Activated naive CD4-positive, alpha-beta T cell (primary cell): Measurements from ENCODE around the gene CEACAM16.

Experiments
- DNase-seq, 4 experiments: peaks; one replicate each; lab custom pipeline; 2025; lab: John Stamatoyannopoulos, UW

CEACAM16 gene

GRCh38 chr19:44725251-44725650 is 26.3 kb downstream of the CEACAM16 start:
- DNase-seq, result no peak

- DNase-seq, result no peak
These were observed 26.7 kb downstream of the CEACAM16 start for GRCh38 chr19:44725684-44726083.

DNA sequence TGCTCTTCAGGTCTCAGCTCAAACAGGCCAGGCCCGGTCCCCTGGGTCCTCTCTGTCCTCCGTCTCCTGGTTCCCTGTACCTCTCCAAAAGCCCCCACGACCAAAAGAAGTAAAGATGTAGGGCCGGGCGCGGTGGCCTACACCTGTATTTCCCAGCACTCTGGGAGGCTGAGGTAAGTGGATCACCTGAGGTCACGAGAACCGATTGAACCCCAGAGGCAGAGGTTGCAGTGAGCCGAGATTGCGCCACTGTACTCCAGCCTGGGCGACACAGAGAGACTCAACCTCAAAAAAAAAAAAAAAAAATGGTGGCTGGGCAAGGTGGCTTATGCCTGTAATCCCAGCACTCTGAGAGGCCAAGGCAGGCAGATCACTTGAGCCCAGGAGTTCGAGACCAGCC is 27.5 kb downstream of the CEACAM16 start:
- no peak for DNase-seq

- no peak for DNase-seq
These were observed 29.2 kb downstream of the CEACAM16 start for GRCh38 chr19:44728178-44728577.

DNA sequence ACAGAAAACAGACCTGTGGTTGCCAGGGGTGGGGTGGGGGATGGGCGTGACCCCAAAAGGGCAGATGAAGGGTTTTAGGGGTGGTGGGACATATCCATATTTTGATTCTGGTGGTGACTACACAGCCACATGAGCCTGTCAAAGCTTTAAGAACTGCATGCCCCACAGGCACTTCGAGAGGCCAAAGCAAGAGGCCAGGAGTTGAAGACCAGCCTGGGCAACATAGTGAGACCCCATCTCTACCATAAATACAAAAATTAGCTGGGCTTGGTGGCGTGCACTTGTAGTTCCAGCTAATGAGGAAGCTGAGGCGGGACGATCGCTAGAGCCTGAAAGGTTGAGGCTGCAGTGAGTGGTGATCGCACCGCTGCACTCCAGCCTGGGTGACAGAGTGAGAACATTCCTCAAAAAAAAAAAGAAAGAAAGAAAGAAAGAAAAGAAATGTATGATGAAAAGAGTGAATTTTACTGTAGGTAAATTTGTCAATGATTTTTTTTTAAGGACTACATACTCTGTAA is 30.6 kb downstream of the CEACAM16 start:
- no peak for DNase-seq

GRCh38 chr19:44731081-44731480 is 32.1 kb downstream of the CEACAM16 start:
- no peak for DNase-seq

DNA sequence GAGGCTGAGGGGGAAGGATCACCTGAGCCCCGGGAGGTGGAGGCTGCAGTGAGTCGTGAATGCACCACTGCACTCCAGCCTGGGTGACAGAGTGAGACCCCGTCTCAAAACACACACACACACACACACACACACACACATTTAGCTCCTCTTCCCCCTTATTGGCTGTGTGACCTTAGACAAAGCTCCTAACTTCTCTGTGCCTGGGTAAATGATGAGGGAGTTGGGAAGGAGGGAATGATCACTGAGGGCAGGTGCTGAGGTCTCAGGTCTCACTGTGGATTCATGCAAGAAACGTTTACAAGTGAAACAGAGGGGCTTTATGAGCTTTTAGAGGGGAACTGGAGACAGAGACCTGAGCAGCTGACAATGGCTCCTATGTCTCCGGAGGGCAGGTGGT is 32.7 kb downstream of the CEACAM16 start:
- no peak for DNase-seq

GRCh38 chr19:44732235-44733014 is 33.5 kb downstream of the CEACAM16 start:
- no peak for DNase-seq

- no peak for DNase-seq
These were observed 35.4 kb downstream of the CEACAM16 start for GRCh38 chr19:44734357-44734756.

DNA sequence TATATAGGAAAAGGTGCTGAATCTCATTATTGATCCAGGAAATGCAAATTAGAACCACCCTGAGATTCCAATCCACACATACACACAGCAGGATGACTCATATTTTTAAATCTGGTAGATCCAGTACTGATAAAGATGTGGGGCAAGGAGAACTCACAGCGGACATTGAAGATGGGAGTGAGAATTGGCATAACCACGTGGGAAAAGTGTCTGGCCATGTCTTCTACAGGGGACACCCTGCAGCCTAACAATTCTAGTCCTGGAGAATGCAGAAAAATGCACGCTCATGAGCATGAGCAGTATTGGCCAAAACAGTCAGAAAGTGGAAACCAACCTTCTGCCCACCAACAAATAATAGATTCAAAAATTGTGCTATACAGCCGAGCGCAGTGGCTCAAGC is 36.1 kb downstream of the CEACAM16 start:
- DNase-seq, result no peak

DNA sequence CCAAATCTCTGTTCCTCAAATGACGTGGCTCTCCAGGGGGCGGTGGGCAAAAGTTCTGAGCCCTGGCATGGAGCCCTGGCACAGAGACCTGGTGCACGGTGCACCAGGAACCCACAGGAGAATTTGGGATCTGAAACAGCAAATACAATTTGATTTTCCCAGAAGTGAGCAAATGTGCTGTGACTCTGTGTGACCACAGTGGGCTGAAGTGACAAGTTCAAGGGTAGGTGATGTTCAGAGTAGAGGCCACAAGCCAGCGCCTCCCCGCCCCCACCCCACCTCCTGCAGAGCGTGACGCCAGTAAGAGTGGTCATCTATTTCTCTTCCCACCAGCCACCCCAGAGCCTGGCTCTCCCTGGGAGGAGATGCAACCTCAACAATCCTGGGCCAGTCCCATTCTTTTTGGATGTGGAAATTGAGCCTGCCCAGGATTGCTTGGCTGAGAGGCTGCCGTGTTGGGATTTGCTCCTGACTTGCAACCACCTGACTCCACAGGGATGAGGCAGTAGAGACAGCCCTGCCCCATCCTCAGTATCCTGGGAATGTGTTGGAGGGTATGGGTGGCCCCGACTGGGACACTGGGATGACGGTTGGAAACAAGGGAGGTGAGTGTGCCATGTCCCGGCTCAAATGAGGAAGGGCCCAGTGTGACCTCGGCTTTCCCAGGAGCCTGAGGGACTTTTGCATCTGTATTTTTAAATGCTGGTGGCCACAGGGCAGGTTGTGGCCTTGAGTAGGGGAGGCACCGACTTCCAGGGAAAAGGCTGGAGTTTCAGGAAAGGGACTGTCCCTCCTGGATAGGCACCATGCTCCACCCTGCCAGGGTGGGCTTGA is 38.5 kb downstream of the CEACAM16 start:
- DNase-seq, result no peak

DNA sequence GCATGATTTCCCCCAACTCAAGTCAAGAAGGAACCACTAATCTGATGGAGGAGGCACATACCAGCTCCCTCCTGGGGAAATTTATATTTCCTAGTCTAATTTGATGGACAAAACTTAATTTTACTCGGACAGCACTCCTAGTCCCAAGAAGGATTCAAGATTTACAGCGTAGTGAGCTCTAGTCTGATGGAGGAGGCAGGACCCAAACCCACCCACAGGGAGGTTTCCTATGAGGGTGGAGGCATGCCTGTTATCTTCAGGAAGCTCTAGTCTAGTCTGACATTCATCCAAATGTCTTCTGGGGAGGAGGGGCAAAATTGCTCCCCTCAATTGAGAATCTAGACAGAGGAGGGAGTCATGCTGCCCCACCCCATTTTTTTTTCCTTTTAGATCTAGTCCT is 39.2 kb downstream of the CEACAM16 start:
- DNase-seq, result no peak

GRCh38 chr19:44738603-44739558 is 39.9 kb downstream of the CEACAM16 start:
- no peak for DNase-seq

- no peak for DNase-seq
These were observed 41.4 kb downstream of the CEACAM16 start for GRCh38 chr19:44740351-44740824.

GRCh38 chr19:44741258-44741731 is 42.3 kb downstream of the CEACAM16 start:
- DNase-seq, result no peak

DNA sequence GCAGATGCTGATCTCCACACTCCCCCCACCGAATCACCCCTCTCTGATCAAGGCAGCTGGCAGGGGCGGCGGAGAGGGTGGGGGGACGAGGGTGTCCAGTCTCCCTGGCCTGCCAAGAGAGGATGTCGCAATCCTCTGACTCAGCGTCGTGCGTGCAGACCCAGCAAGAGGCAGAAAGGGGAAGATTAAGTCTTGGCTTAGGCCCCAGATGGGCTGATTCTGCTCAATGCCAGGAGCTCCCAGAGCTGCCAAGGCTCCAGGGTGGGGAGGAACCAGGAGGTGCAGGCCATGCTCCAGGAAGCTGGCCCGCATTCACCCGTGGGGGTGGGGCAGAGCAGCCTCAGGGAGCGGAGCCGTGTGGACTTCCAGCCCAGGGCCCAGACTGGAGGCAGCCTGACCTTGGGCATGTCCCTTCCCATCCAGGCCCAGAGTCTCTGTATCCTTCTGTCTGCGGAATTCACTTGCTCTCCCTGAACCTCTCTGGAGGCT is 42.9 kb downstream of the CEACAM16 start:
- no peak for DNase-seq

GRCh38 chr19:44742330-44743061 is 43.5 kb downstream of the CEACAM16 start:
- no peak for DNase-seq

DNA sequence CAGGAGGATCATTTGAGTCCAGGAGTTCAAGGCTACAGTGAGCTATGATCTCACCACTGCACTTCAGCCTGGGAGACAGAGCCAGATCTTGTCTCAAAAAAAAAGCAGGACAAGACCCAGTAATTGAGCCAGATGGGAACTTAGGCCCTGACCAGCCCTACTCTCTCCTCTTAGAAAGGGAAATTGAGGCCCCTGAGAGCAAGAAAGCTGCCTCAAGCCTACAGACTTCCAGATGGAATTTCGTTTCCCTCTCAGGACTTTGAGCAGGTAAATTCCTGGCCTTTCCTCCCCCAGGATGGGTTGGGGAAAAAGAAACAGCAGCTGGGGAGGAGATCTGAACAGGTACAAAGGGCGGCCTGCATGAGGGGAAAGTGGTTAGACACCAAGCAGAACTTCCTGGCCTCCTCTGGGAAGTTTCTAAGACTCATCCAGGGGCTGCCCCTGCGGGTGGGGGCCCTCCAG is 46.0 kb downstream of the CEACAM16 start:
- DNase-seq, result no peak

GRCh38 chr19:44745341-44745831 is 46.4 kb downstream of the CEACAM16 start:
- DNase-seq, result no peak

DNA sequence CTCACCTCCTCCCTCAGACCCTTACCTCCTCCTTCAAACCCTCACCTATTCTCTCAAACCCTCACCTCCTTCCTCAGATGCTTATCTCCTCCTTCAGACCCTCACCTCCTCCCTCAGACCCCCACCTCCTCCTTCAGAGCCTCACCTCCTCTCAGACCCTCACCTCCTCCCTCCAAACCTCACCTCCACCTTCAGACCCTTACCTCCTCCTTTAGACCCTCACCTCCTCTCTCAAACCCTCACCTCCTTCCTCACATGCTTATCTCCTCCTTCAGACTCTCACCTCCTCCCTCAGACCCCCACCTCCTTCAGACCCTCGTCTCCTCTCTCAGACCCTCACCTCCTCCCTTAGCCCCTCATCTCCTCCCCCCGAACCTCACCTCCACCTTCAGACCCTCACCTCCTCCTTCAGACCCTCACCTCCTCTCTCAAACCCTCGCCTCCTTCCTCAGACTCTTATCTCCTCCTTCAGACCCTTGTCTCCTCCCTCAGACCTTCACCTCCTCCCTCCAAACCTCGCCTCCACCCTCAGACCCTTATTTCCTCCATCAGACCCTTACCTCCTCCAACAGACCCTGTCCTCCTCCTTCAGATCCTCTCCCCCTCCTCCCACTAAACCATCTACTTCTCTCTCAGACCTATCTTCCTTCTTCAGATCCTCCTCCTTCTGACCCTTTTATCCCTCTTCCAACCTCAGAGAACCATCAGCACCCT is 47.1 kb downstream of the CEACAM16 start:
- DNase-seq, result no peak
